Karpas-422 (cell line): ENCODE data around the gene EIF5A. TPM values are rescaled to one million over a fixed set of nuclear protein-coding genes. Genes with fewer than 3 reads are reported as not detected.

Experiments used
- DNase-seq: peaks from one replicate; pipeline ENCODE4 v3.0.0-alpha.2; 2015
- H2AFZ ChIP-seq: fragments of 200-600 bp; sonication (generic); 2 replicates; pipeline ENCODE4 v1.6.1; 2014; ENCODE audit warnings: antibody characterized with exemption, low read length, mixed read lengths
- H3K27ac ChIP-seq: fragments of 200-600 bp; sonication (generic); 2 replicates; pipeline ENCODE4 v1.5.1; 2014; ENCODE audit warnings: mild to moderate bottlenecking, low read length, moderate library complexity
- H3K27me3 ChIP-seq: fragments of 200-600 bp; sonication (generic); 2 replicates; pipeline ENCODE4 v1.6.1; 2014; ENCODE audit warnings: low read length, mixed read lengths
- H3K36me3 ChIP-seq: fragments of 200-600 bp; sonication (generic); 2 replicates; pipeline ENCODE4 v1.6.1; 2014; ENCODE audit warnings: low read length, mixed read lengths; ENCODE audit not compliant: insufficient read depth
- H3K4me1 ChIP-seq: fragments of 200-600 bp; sonication (generic); 2 replicates; pipeline ENCODE4 v1.6.1; 2014; ENCODE audit warnings: mild to moderate bottlenecking, low read length, mixed read lengths
- H3K4me2 ChIP-seq: fragments of 200-600 bp; sonication (generic); 2 replicates; pipeline ENCODE4 v1.6.1; 2014; ENCODE audit warnings: low read length, low read depth, mild to moderate bottlenecking; ENCODE audit not compliant: poor library complexity, severe bottlenecking
- H3K4me3 ChIP-seq: fragments of 200-600 bp; sonication (generic); 2 replicates; pipeline ENCODE4 v1.5.1; 2014; ENCODE audit warnings: mild to moderate bottlenecking, antibody characterized with exemption, low read length, mixed read lengths
- H3K79me2 ChIP-seq: fragments of 200-600 bp; sonication (generic); 2 replicates; pipeline ENCODE4 v1.6.1; 2014; ENCODE audit warnings: mild to moderate bottlenecking, low read length, mixed read lengths
- H3K9ac ChIP-seq: fragments of 200-600 bp; sonication (generic); 2 replicates; pipeline ENCODE4 v1.6.0; 2014; ENCODE audit warnings: low read length
- H3K9me2 ChIP-seq: fragments of 200-600 bp; sonication (generic), shearing (Covaris generic); replicated peaks from 2 replicates; pipeline ENCODE4 v1.6.0; 2014; ENCODE audit warnings: mild to moderate bottlenecking, low read length, moderate library complexity; ENCODE audit not compliant: insufficient read depth
- H3K9me3 ChIP-seq: fragments of 300-700, 200-600 bp; sonication (generic); 2 replicates; pipeline ENCODE4 v1.6.1; 2014; ENCODE audit warnings: low read length, mixed read lengths
- H4K20me1 ChIP-seq: fragments of 200-600 bp; sonication (generic); 2 replicates; pipeline ENCODE4 v1.6.1; 2014; ENCODE audit warnings: mild to moderate bottlenecking, antibody characterized with exemption, low read length, low read depth; ENCODE audit not compliant: insufficient read depth
- total RNA-seq: library from RNA; depleted of rRNA; stranded (reverse); fragments of >200 nt; shearing (Covaris generic); gene quantifications from 2 replicates; pipeline ENCODE4 v1.2.3, GENCODE V29; 2014; ENCODE audit warnings: low replicate concordance

The EIF5A gene
- total RNA-seq, 1 experiment from 2014 or later = 231 TPM

- Histone ChIP-seq H3K27me3 (no peaks in the 10 kb centered on the region), H2AFZ (no peak overlapping the region), H3K4me3 (no peak overlapping the region), H3K9ac (no peak overlapping the region), H3K27ac (no peak overlapping the region), H3K4me2 (no peak overlapping the region), H3K4me1 (no peaks in the 10 kb centered on the region), H3K36me3 (no peaks in the 10 kb centered on the region), H3K79me2 (no peaks in the 10 kb centered on the region), H4K20me1 (no peaks in the 10 kb centered on the region), H3K9me3 (no peaks in the 10 kb centered on the region), H3K9me2 (no peaks in the 10 kb centered on the region)
- no peak for DNase-seq
Observed at GRCh38 chr17:7262935-7263800, 44.3 kb upstream of the EIF5A start.

GRCh38 chr17:7263801-7264078 lies 43.7 kb upstream of the EIF5A start:
- H3K79me2 ChIP-seq = no peaks in the 10 kb centered on the region
- H3K4me1 ChIP-seq = no peaks in the 10 kb centered on the region
- H3K4me2 ChIP-seq = no peak overlapping the region
- no peak overlapping the region for H3K4me3 ChIP-seq
- no peak overlapping the region for H3K27ac ChIP-seq
- H3K36me3 ChIP-seq = no peaks in the 10 kb centered on the region
- no peak for DNase-seq
- no peak overlapping the region for H3K9ac ChIP-seq
- no peak overlapping the region for H2AFZ ChIP-seq
- H3K27me3 ChIP-seq = no peaks in the 10 kb centered on the region
- H3K9me2 ChIP-seq = no peaks in the 10 kb centered on the region
- H4K20me1 ChIP-seq = no peaks in the 10 kb centered on the region
- H3K9me3 ChIP-seq = no peaks in the 10 kb centered on the region

GRCh38 chr17:7266784-7267183 lies 40.6 kb upstream of the EIF5A start:
- Histone ChIP-seq H3K27ac (no peak overlapping the region), H3K9me2 (no peaks in the 10 kb centered on the region), H3K36me3 (no peaks in the 10 kb centered on the region), H2AFZ (no peak overlapping the region), H3K9ac (no peak overlapping the region), H3K4me2 (no peak overlapping the region), H3K9me3 (no peaks in the 10 kb centered on the region), H3K4me1 (no peaks in the 10 kb centered on the region), H3K4me3 (no peak overlapping the region), H4K20me1 (no peaks in the 10 kb centered on the region), H3K79me2 (no peaks in the 10 kb centered on the region), H3K27me3 (no peaks in the 10 kb centered on the region)
- no peak for DNase-seq

- H3K9ac ChIP-seq = no peak overlapping the region
- H3K4me3 ChIP-seq = no peak overlapping the region
- peaks cover 21% of the 10 kb centered on the region for H3K4me1 ChIP-seq
- no peak overlapping the region for H2AFZ ChIP-seq
- H3K9me3 ChIP-seq = no peaks in the 10 kb centered on the region
- no peak overlapping the region for H3K4me2 ChIP-seq
- H3K79me2 ChIP-seq = no peaks in the 10 kb centered on the region
- no peaks in the 10 kb centered on the region for H3K36me3 ChIP-seq
- no peak overlapping the region for H3K27ac ChIP-seq
- DNase-seq = no peak
- H4K20me1 ChIP-seq = no peaks in the 10 kb centered on the region
- H3K27me3 ChIP-seq = no peaks in the 10 kb centered on the region
- no peaks in the 10 kb centered on the region for H3K9me2 ChIP-seq
Observed at GRCh38 chr17:7279448-7279847, 28.0 kb upstream of the EIF5A start.

GRCh38 chr17:7280519-7281073 lies 26.8 kb upstream of the EIF5A start:
- Histone ChIP-seq H3K9me2 (no peaks in the 10 kb centered on the region), H3K79me2 (no peaks in the 10 kb centered on the region), H3K4me3 (peak overlapping the region; percentile 61), H3K4me2 (peak overlapping the region; percentile 76), H3K9ac (peak overlapping the region; percentile 53), H3K4me1 (peaks cover 21% of the 10 kb centered on the region), H3K9me3 (no peaks in the 10 kb centered on the region), H4K20me1 (no peaks in the 10 kb centered on the region), H2AFZ (peak overlapping the region; percentile 47), H3K36me3 (no peaks in the 10 kb centered on the region), H3K27me3 (no peaks in the 10 kb centered on the region), H3K27ac (no peak overlapping the region)
- DNase-seq = peak; percentile 95

GRCh38 chr17:7281074-7281952 lies 26.1 kb upstream of the EIF5A start, which contains the start of gene SLC2A4:
Gene SLC2A4, plus strand, starts transcription at chr17:7281718. Its CDS starts 217 bp downstream, at chr17:7281935.
- peak within 1 kb of the TSS; percentile 53 for H3K9ac ChIP-seq
- no peak within 1 kb of the TSS for H3K27ac ChIP-seq
- H3K9me3 ChIP-seq = no peaks in the 10 kb centered on the region
- H3K27me3 ChIP-seq = no peaks in the 10 kb centered on the region
- H4K20me1 ChIP-seq = no peaks in the 10 kb centered on the region
- no peaks in the 10 kb centered on the region for H3K79me2 ChIP-seq
- peak within 1 kb of the TSS; percentile 76 for H3K4me2 ChIP-seq
- H3K4me1 ChIP-seq = peaks cover 25% of the 10 kb centered on the region
- peak; percentile 98 for DNase-seq
- no peaks in the 10 kb centered on the region for H3K36me3 ChIP-seq
- no peaks in the 10 kb centered on the region for H3K9me2 ChIP-seq
- H2AFZ ChIP-seq = peak within 1 kb of the TSS; percentile 47
- peak within 1 kb of the TSS; percentile 61 for H3K4me3 ChIP-seq

- Histone ChIP-seq H3K9ac (peak overlapping the region; percentile 45; the same call in 1 of the 2 replicates), H3K27ac (no peak overlapping the region), H3K9me3 (no peaks in the 10 kb centered on the region), H3K36me3 (no peaks in the 10 kb centered on the region), H3K9me2 (no peaks in the 10 kb centered on the region), H3K4me3 (peak overlapping the region; percentile 61; the same call in 1 of the 2 replicates), H4K20me1 (no peaks in the 10 kb centered on the region), H2AFZ (no peak overlapping the region), H3K4me2 (peak overlapping the region; percentile 76), H3K4me1 (peaks cover 28% of the 10 kb centered on the region), H3K27me3 (no peaks in the 10 kb centered on the region), H3K79me2 (no peaks in the 10 kb centered on the region)
- DNase-seq = no peak
Observed at GRCh38 chr17:7281953-7282751, 25.3 kb upstream of the EIF5A start.
